Transverse colon (tissue), 4 donors: ENCODE results near the gene ENTPD7.

ENCODE experiments used
- CTCF ChIP-seq, 5 experiments: fragments of 200-600 bp in 3 of 5; fragments of 450-650 bp in 2 of 5; sonication (generic) in 3 of 5; IDR thresholded peaks; 1 replicate in 2 of 5; 2 replicates in 3 of 5; pipeline ENCODE4 v1.5.1; 2016 to 2017; ENCODE audit warnings: antibody characterized with exemption in 5 of 5, inconsistent platforms in 3 of 5, mild to moderate bottlenecking in 2 of 5, moderate library complexity in 1 of 5
- EP300 ChIP-seq: sonication (generic); formaldehyde crosslinking; IDR thresholded peaks from one replicate; pipeline ENCODE4 v1.6.1; 2017; ENCODE audit warnings: antibody characterized with exemption, low read depth
- POLR2A ChIP-seq: fragments of 450-650 bp; IDR thresholded peaks from one replicate; pipeline ENCODE4 v1.6.1; 2016; ENCODE audit warnings: antibody characterized with exemption, mild to moderate bottlenecking, moderate library complexity
- POLR2AphosphoS5 ChIP-seq, 3 donors: sonication (generic); formaldehyde crosslinking; IDR thresholded peaks; one replicate each; pipeline ENCODE4 v1.6.1; 2016; ENCODE audit warnings: antibody characterized with exemption in 3 of 3

- TF ChIP-seq POLR2A (no peak), CTCF (IDR thresholded peaks at IDR 0.05) (no peak), EP300 (no peak), POLR2AphosphoS5 (IDR thresholded peaks at IDR 0.05) (no peak)
Measured at GRCh38 chr10:99750641-99751040, 91.3 kb downstream of the ENTPD7 start.
